ENCODE measurements around the gene KCTD15. TPM values are rescaled to one million over a fixed set of nuclear protein-coding genes. Genes with fewer than 3 reads are reported as not detected.

Gene KCTD15
- total RNA-seq, 2 experiments from 2014 or later, result 10.9 to 11.6 TPM

- no peaks in the 10 kb centered on the region for H3K4me1 Mint-ChIP-seq
- CTCF ChIA-PET, result interaction anchor here (0.9 kb wide), 1 partner anchor 87 kb away, joined by 3 read pairs; no protein-coding TSS in a partner anchor
- H3K27ac Mint-ChIP-seq, result no peak overlapping the region
Observed at GRCh38 chr19:33864311-33864850, 67.7 kb downstream of the KCTD15 start.

GRCh38 chr19:33865306-33865705, 68.6 kb downstream of the KCTD15 start:
- ChIA-PET CTCF (no interaction called here), POLR2A (no interaction called here)
- Mint-ChIP-seq H3K9me3 (no peaks in the 10 kb centered on the region), H3K36me3 (ENCODE audit: low read depth) (no peaks in the 10 kb centered on the region), H3K4me1 (no peaks in the 10 kb centered on the region), H3K27ac (no peak overlapping the region), H3K27me3 (peaks cover 4% of the 10 kb centered on the region), H3K4me3 (no peak overlapping the region)
- DNase-seq, result no peak

More at GRCh38 chr19:33864311-33864850, 67.7 kb downstream of the KCTD15 start:
- no peak for DNase-seq
- POLR2A ChIA-PET, result no interaction called here
- no peak overlapping the region for H3K4me3 Mint-ChIP-seq
- H3K27me3 Mint-ChIP-seq, result peaks cover 3% of the 10 kb centered on the region
- no peaks in the 10 kb centered on the region for H3K9me3 Mint-ChIP-seq
- H3K36me3 Mint-ChIP-seq (ENCODE audit: low read depth), result no peaks in the 10 kb centered on the region

Other genes with a start within 250 kb of the KCTD15 start
- not detected for gene CHST8, start 174.9 kb upstream of the KCTD15 start, total RNA-seq